RWPE2 (cell line): ENCODE data around the gene BRF1.
A peak's percentile ranks its signal among the peaks of the same experiment; 100 is the strongest.
"Not testable (repeated sequence)": the region's sequence is repeated elsewhere in the genome, so short reads cannot be mapped to it uniquely, and the experiment has no call there.

Source experiments
- ATAC-seq: fragments of 200-7000 bp; cut with Tn5 transposase; 3 replicates; pipeline ENCODE4 v1.9.1; 2021; ENCODE audit warnings: low read depth
- DNase-seq: peaks from one replicate; pipeline ENCODE4 v3.0.0-alpha.2; 2020; ENCODE audit warnings: low spot score
- H3K27ac ChIP-seq: fragments of 450-650 bp; 2 replicates; pipeline ENCODE4 v1.5.1; 2017; ENCODE audit warnings: mild to moderate bottlenecking; ENCODE audit not compliant: poor library complexity, severe bottlenecking
- H3K27me3 ChIP-seq: fragments of 250-450 bp; sonication (Bioruptor Pico); 2 replicates; pipeline ENCODE4 v1.5.1; 2021; ENCODE audit warnings: mild to moderate bottlenecking, moderate library complexity; ENCODE audit not compliant: insufficient read depth, poor library complexity, severe bottlenecking
- H3K36me3 ChIP-seq: fragments of 250-450 bp; sonication (Bioruptor Pico); 2 replicates; pipeline ENCODE4 v1.5.1; 2020; ENCODE audit warnings: low read depth, mild to moderate bottlenecking, moderate library complexity
- H3K4me1 ChIP-seq: fragments of 250-450 bp; sonication (Bioruptor Pico); 2 replicates; pipeline ENCODE4 v1.5.1; 2021; ENCODE audit warnings: mild to moderate bottlenecking, moderate library complexity; ENCODE audit not compliant: insufficient read depth, poor library complexity, severe bottlenecking
- H3K4me3 ChIP-seq: fragments of 250-450 bp; sonication (Bioruptor Pico); 2 replicates; pipeline ENCODE4 v1.5.1; 2021; ENCODE audit warnings: mild to moderate bottlenecking, moderate library complexity; ENCODE audit not compliant: severe bottlenecking
- H3K9me3 ChIP-seq: fragments of 250-450 bp; sonication (Bioruptor Pico); 2 replicates; pipeline ENCODE4 v1.5.1; 2021; ENCODE audit warnings: mild to moderate bottlenecking, moderate library complexity; ENCODE audit not compliant: severe bottlenecking
- CTCF ChIP-seq: fragments of 450-650 bp; IDR thresholded peaks from one replicate; pipeline ENCODE4 v1.5.1; 2017; ENCODE audit warnings: mild to moderate bottlenecking, moderate library complexity; ENCODE audit not compliant: poor library complexity, severe bottlenecking

BRF1 gene

DNA sequence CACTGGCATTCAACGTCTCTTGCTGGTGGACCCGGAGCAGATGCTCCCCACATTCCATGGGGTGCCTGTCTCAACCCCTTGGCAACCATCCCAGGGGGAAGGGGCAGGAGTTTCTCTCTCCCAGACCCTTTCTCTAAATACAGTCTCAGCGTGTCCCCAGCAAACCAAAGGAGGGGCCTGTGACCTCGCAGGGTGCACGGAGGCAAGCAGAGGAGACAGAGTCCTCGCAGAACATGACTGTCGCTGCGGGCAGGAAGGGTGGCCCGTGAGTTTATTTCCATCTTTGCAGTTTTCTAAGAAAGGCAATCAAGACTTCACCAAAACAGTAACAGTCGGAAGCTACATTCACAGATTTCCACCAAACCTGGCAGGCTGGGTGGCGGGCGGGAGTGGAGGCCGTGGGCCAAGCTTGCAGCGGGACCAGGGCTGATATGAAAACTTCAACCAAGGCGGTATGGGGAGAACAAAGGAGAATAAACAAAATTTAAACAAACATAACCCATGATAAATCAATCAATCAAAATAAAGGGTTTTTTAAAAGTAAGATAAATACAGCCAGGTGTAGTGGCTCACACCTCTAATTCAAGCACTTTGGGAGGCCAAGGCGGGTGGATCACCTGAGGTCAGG lies 18.6 kb downstream of the BRF1 start:
- no peak overlapping the region for H3K4me3 ChIP-seq
- no peaks in the 10 kb centered on the region for H3K9me3 ChIP-seq
- no peak overlapping the region for H3K27ac ChIP-seq
- DNase-seq (no peak), ATAC-seq (peak; percentile 16; the same call in 1 of the 3 replicates)
- H3K4me1 ChIP-seq: no peaks in the 10 kb centered on the region
- no peaks in the 10 kb centered on the region for H3K27me3 ChIP-seq
- TF ChIP-seq CTCF: peak; percentile 60
- H3K36me3 ChIP-seq: no peaks in the 10 kb centered on the region

GRCh38 chr14:105281371-105282097 lies 19.3 kb downstream of the BRF1 start:
- peak; percentile 90 for TF ChIP-seq CTCF
- peak; percentile 54 for ATAC-seq
- H3K4me3 ChIP-seq: no peak overlapping the region
- H3K27me3 ChIP-seq: no peaks in the 10 kb centered on the region
- H3K4me1 ChIP-seq: no peaks in the 10 kb centered on the region
- H3K27ac ChIP-seq: no peak overlapping the region
- H3K9me3 ChIP-seq: no peaks in the 10 kb centered on the region
- H3K36me3 ChIP-seq: no peaks in the 10 kb centered on the region
- DNase-seq: no peak

GRCh38 chr14:105280525-105280924 lies 20.3 kb downstream of the BRF1 start:
- TF ChIP-seq CTCF: no peak
- DNase-seq (no peak), ATAC-seq (no peak)
- no peak overlapping the region for H3K4me3 ChIP-seq
- H3K36me3 ChIP-seq: no peaks in the 10 kb centered on the region
- no peaks in the 10 kb centered on the region for H3K4me1 ChIP-seq
- H3K9me3 ChIP-seq: no peaks in the 10 kb centered on the region
- H3K27me3 ChIP-seq: no peaks in the 10 kb centered on the region
- no peak overlapping the region for H3K27ac ChIP-seq

DNA sequence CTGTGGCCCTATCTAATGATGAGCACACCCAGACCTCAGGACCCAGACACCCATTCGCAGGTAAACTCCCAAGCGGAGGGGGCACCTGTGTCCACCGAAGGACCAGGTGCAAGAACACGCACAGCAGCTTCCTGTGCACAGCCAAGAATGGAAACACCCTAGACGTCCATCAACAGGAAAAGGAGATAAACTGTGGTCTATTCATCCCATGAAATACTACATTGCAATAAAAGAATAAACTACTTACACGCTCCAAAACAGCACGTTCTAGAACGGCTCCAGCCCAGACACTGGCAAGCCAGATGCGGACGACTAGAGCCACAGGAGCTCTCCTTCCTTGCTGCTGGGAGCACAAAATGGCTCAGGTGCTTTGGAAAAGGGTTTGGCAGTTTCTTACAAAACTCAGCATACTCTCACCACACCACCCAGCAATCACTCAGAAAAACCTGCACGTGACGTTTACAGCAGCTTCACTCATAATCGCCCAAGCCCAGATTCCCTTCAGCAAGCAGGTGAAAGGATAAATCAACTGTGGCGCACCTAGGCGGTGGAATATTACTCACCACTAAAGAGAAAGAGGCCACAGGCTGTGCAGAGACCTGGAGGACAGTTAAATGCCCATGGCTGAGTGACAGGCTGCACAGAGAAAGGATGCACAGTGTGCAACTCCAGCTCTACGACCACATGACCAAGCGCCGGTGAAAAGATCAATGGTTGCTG lies 21.0 kb downstream of the BRF1 start:
- no peaks in the 10 kb centered on the region for H3K4me1 ChIP-seq
- no peak overlapping the region for H3K27ac ChIP-seq

DNA sequence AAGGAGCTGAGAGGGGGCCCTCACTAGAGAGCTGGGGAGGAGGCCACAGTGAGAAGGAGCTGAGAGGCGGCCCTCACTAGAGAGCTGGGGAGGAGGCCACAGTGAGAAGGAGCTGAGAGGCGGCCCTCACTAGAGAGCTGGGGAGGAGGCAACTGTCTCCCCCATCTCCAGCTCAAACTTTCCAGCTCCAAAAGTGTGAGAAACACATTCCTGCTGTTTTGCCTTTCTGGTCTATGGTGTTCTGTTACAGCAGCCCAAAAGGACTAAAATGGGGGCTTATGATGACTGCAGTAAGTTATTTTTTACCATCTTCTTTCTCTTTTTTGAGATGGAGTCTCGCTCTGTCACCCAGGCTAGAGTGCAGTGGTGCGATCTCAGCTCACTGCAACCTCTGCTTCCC lies 23.4 kb downstream of the BRF1 start:
- not testable (repeated sequence) for H3K9me3 ChIP-seq, H3K4me1 ChIP-seq, H3K27me3 ChIP-seq, H3K4me3 ChIP-seq, ATAC-seq, H3K36me3 ChIP-seq, DNase-seq, H3K27ac ChIP-seq

More for the DNA sequence above, 21.0 kb downstream of the BRF1 start:
- DNase-seq (no peak), ATAC-seq (no peak)
- Histone ChIP-seq H3K4me3 (no peak overlapping the region), H3K9me3 (no peaks in the 10 kb centered on the region), H3K27me3 (no peaks in the 10 kb centered on the region), H3K36me3 (no peaks in the 10 kb centered on the region)
- TF ChIP-seq CTCF: no peak
